ENCODE measurements around the gene USP6NL.

USP6NL gene

GRCh38 chr10:11593612-11594011 is 17.8 kb downstream of the USP6NL start:
- ATAC-seq (no peak), DNase-seq (no peak)

DNA sequence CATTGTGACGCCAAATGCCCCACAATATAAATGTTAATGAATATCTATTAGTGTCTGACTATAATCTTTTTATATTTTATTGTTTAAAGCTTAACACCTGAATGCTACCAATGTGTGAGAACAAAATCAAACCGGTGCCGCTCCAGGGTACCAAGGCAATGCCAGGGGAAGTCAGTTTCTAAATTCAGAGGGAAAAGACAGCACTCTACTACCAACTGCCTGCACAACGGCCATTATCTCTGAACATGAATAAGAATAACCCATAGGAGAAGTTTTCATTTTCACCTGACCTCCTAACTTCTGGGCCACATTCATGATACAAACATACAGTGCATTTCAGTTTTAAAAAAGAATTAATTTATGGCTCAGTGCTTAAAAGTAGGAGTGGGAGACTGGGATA is 21.7 kb downstream of the USP6NL start:
- no peak for DNase-seq
- no peak for ATAC-seq

GRCh38 chr10:11588873-11589574 is 22.4 kb downstream of the USP6NL start:
- ATAC-seq (no peak), DNase-seq (no peak)

- DNase-seq (no peak), ATAC-seq (no peak)
Measured at GRCh38 chr10:11587722-11588259, 23.7 kb downstream of the USP6NL start.

DNA sequence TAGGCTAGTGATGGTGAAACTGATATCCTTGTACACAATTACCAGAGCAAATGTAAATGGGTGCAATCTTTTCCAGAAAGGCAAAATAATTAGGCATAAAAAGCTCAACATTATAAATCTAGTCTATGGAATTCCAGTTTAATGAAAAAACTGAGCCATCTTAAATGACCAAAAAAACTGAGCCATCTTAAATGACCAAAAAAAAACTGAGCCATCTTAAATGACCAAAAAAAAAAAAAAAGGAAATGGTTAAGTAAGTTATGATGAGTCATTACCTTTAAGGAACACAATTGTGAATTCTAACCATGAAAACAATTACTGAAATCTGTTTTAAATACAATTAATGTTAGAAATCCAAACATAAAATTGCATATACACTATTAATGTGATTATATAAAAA is 25.3 kb downstream of the USP6NL start:
- ATAC-seq (no peak), DNase-seq (no peak)

DNA sequence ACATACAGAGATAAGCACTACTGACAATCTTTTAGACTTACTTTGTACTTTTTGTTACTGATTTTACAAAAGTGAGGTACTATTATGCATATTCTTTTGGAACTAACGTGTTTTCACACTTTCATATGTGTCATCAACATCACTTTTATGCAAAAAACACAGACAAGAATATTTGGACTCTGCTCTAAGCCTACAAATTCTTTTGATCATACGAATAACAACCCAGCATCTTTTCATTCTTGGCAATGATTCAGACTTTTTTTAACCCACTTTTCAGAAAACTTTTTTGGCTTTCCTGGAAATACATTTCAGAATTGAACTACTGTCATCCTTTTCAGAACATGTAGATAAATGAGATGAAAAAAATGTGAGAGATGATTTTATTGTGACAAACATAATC is 30.2 kb downstream of the USP6NL start:
- ATAC-seq (peak; percentile 16), DNase-seq (no peak)

DNA sequence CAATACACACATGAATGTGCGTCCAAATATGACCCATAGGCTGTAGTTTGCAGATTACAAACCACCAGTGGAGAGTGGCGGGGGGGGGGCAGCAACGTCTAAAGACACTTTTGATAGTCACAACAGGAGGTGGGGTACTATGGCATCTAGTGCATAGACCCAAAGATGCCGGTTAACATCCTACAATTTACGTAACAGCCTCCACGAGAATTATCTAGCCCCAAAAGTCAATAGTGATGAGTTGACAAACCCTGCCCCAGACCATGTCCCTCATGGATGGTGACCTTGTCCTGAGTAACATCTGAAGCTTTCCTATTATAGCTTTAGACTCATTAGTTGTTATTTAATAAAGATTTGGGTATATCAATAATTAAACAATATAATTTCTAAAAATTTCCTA is 31.6 kb downstream of the USP6NL start:
- DNase-seq (no peak), ATAC-seq (no peak)

GRCh38 chr10:11578802-11579255 is 32.6 kb downstream of the USP6NL start:
- peak; percentile 60 for DNase-seq
- ATAC-seq, result peak; percentile 85

DNA sequence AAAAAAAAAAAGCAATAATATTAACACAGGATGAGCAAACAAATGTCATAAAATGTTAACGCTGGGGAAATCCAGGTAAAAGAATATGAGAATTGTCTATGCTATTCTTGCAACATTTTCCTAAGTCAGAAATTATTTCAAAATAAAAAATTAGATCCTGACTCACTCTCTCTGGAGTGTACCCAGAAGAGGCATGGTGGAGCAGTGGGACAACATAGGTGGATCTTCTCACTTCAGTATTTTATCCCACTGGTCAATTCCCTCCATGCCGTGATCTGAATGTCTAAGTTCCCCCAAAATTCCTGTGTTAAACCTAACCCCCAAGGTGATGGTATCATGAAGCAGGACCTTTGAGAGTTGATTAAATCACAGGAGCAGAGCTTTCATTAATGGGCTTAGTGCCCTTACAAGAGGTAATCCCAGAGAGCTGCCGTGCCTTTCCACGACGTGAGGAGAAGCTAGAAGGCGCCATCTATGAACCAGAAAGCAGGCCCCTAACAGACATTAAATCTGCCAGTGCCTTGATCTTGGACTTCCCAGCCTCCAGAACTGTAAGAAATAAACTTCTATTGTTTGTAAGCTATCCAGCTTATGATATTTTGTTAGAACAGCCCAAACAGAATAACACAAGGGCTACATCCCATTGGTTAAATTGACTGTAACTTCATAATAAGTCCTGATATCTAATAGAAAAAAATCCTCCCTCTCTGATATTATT is 35.2 kb downstream of the USP6NL start:
- no peak for ATAC-seq
- no peak for DNase-seq

DNA sequence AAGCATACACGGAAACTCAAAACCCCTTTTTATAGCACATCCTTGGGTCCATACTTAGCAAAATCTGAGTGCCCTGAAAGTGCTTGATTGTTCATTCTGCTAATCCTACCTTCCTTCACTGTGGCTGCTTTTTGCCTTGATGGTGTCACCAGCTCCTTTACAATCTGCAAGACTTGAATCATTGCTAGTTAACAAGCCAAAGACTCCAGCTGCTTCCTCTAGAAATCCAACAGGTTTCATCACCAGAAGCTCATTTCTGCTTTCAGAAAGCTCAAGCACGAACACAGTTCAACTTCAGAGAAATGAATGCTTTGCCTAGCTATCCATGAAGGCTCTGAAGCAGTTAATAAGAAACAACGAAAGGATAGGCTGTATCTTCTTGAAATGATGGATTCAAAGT is 38.0 kb downstream of the USP6NL start:
- ATAC-seq, result no peak
- DNase-seq, result no peak

DNA sequence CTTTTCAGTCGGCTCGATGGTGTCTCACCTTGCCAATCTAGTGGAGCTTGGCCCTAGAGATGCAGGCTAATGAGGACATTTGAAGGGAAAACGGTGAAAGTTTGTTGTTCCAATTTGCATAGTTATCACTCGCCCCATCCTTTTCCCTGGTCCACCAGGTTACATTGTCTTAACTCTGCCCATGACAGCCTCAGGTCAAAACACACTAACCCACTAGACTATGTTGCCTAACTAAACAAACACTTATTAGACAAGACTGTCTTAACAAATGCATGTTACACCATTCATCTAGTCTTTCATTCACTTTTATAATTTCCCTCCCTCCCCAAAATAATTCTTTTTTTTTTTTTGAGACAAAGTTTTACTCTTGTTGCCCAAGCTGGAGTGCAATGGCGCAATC is 40.7 kb downstream of the USP6NL start:
- ATAC-seq (no peak), DNase-seq (no peak)

DNA sequence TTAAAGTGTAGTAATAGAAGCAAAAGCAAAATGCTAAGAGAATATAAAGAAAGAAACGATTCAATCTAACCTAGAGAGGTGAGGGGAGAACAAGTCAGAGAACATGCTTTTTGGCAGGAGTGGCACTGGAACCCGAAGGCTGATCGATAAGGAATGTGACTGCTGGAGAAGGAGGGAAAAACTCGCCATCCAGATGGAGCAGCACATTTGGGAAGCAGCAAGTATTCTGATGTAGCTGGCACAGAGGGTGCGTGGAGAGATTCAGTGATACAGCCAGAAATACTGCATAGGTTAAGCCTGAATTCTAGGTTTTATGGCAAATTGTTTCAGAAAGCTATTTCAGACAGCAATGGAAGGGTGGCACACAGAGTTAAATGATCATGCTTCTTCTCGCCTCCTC is 42.0 kb downstream of the USP6NL start:
- ATAC-seq (no peak), DNase-seq (no peak)

- ATAC-seq, result no peak
- no peak for DNase-seq
Measured at GRCh38 chr10:11568578-11568977, 42.9 kb downstream of the USP6NL start.

- no peak for ATAC-seq
- DNase-seq, result no peak
Measured at GRCh38 chr10:11564741-11565140, 46.7 kb downstream of the USP6NL start.

GRCh38 chr10:11563936-11564335 is 47.5 kb downstream of the USP6NL start:
- no peak for DNase-seq
- no peak for ATAC-seq

DNA sequence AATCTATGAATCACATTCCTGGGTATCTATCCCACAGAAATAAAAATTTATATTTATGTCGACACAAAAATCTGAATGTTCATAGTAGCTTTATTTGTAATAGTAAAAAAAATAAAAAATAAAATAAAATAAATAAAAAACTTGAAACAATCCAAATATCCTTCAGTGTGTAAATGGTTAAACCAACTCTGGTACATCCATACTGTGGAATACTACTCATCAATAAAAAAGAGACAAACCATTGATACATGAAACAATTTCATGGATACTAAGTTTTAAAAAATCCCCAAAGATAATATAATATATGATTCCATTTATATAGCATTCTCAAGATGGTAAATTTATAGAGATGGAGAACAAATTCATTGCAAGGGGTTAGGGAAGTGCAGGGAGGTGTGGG is 48.6 kb downstream of the USP6NL start:
- ATAC-seq, result no peak
- DNase-seq, result no peak

DNA sequence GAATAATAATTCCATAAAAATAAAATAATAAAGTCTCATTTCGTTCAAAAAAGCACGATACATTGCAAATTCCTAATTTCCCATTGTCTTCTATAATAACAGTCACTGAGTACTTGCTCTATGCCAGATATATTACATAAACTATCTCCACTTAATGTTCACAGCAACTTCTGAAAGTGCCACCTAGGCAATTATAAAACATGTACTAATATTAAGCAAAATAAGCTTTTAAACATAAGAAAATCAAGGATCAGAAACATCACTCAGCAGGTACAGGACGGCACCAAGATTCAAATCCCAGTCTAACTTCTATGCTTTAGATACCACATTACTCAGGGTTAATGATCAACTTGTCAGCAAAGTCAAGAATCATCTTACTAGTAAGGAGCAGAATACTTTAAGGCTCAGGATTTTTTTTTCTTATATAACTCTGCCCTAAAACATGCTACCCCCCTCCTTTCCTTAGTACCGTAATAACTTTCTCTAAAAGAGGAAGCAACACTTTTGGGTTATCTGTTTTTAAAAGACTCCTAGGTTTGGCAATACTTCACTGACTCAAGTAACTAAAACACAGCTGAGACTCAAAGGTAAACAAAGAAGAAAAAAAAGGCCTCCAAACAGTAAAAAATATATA is 51.3 kb downstream of the USP6NL start:
- ATAC-seq (no peak), DNase-seq (no peak)

DNA sequence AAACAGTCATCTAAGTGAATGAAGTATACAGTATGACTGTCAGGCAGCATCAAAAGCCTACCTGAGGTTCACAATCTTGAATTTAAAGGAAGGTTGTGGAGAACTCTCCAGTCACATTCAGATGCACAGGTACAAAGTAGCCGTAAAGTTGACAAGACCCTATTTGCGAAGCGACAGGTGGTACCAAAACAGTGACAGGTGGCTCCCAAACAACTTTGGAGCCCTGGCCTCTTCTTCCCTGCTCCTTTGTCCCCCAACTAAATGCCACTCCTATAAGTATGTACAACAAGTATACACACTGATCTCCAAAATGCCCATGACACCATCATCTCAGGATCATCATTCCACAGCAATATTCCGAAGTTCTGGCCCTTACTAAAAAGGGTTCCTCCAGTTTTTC is 53.5 kb downstream of the USP6NL start:
- DNase-seq (no peak), ATAC-seq (no peak)

DNA sequence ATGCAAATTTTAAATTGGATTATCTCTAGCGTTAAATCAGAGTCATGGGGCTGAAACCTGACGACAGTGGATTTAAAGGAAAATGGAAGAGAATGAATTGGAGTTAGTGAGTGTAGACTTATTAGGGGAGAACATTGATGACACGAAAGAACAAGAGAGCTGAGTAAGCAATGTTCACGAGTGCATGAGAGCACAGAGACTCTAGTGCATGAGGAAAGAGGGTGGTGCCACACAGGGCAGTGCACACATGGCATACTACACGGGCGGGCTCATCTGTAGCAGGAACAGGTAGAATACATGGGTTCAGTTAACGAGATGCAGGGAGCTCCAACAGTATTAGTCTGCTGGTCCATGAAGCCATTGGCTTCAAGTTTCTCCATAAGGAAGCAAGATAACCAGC is 53.9 kb downstream of the USP6NL start:
- ATAC-seq (no peak), DNase-seq (no peak)

DNA sequence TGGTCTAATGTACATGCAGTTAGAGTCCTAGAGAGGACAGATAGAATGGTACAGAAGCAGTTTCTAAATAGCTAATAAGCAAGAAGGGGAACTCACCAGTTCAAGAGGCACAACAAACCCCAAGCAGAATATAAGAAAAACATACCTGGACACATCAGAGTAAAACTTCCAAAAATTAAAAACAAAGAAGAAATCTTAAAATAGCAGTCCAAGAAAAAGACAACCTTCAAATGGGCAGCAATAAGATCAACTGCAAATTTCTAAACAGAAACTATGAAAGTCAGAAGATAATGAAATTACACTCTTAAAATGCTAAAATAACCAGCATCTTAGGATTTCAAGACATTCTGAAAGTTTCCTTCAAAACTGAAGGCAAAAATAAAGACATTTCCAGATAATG is 55.9 kb downstream of the USP6NL start:
- no peak for DNase-seq
- ATAC-seq, result no peak

GRCh38 chr10:11553773-11554381 is 57.6 kb downstream of the USP6NL start:
- DNase-seq (no peak), ATAC-seq (peak; percentile 57)

DNA sequence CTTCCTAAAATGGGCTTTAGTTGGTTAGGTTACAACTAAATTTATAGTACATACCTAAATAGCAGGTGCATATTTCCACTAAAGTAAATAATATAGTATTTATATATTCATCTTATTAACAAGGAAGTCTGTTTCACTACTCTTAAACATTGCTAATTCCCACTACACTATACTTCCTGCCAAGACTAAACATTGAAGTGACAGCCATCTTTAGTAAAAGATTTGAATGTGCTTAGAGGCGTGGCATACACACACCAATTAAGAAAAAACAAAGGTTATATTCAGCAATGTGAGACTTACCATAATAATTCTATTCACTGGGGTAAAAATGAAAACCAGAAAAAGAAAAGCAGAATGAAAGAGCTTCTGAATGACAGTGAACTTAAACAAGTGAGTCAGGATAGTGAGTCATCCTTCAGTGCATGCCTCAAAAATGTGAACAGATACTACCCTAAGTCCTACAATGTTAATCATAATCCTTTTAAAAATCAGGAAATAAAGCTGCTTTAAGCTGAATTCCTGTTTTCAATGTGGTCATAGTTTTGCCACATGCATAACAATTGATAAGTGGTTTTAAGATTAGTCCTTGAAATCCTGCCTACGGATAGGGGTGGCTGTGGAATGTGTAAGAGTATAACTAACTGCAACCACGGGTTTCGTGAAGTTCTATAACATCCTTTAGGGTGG is 59.4 kb downstream of the USP6NL start:
- peak; percentile 87 for ATAC-seq
- no peak for DNase-seq

Data from stimulated activated naive CD8-positive, alpha-beta T cell treated with anti-CD3 and anti-CD28 coated beads, Interleukin-15, Interleukin-2, amounts not matched to agents 100 U/mL and 50 U/mL, for 24 hours (primary cell).